HepG2 (cell line): ENCODE data around the gene GLB1L.

ENCODE experiments used
- CTCF ChIP-seq: sonication (generic); formaldehyde crosslinking; IDR thresholded peaks from 2 replicates; pipeline ENCODE4 v1.5.0; 2020; ENCODE audit warnings: mild to moderate bottlenecking, missing genetic modification reagents, moderate library complexity
- ELF1 ChIP-seq: sonication (generic); formaldehyde crosslinking; IDR thresholded peaks from 2 replicates; pipeline ENCODE4 v1.4.0; 2020; ENCODE audit warnings: missing genetic modification reagents
- JUN ChIP-seq: sonication (generic); formaldehyde crosslinking; IDR thresholded peaks from 2 replicates; pipeline ENCODE4 v1.4.0; 2020; ENCODE audit warnings: mild to moderate bottlenecking, missing genetic modification reagents
- WIZ ChIP-seq: sonication (generic); formaldehyde crosslinking; IDR thresholded peaks from 2 replicates; pipeline ENCODE4 v1.5.1; 2020; ENCODE audit warnings: mild to moderate bottlenecking, missing genetic modification reagents
- ZBTB8A ChIP-seq: sonication (generic); formaldehyde crosslinking; IDR thresholded peaks from 2 replicates; pipeline ENCODE4 v1.4.0; 2020; ENCODE audit warnings: mild to moderate bottlenecking, low read depth, missing genetic modification reagents, borderline replicate concordance
- ZNF17 ChIP-seq: sonication (generic); formaldehyde crosslinking; IDR thresholded peaks from 2 replicates; pipeline ENCODE4 v1.5.0; 2020; ENCODE audit warnings: mild to moderate bottlenecking, missing genetic modification reagents
- ZNF670 ChIP-seq: sonication (generic); formaldehyde crosslinking; IDR thresholded peaks from 2 replicates; pipeline ENCODE4 v1.8.0; 2022; ENCODE audit warnings: mild to moderate bottlenecking, missing genetic modification reagents, borderline replicate concordance
- TF ChIP-seq, protein P1 (sequence below): sonication (generic); formaldehyde crosslinking; IDR thresholded peaks from 2 replicates; pipeline ENCODE4 v1.8.1; 2023; ENCODE audit warnings: mild to moderate bottlenecking, moderate library complexity, missing genetic modification reagents
- TF ChIP-seq, protein P2 (sequence below): conservative IDR thresholded peaks from 2 replicates; pipeline ENCODE4 v1.6.1; 2018; ENCODE audit warnings: missing genetic modification reagents
- TF ChIP-seq, protein P3 (sequence below): IDR thresholded peaks from 2 replicates; pipeline ENCODE4 v1.6.1; 2016; ENCODE audit warnings: missing compliant biosample characterization, missing genetic modification reagents, borderline replicate concordance

DNA sequence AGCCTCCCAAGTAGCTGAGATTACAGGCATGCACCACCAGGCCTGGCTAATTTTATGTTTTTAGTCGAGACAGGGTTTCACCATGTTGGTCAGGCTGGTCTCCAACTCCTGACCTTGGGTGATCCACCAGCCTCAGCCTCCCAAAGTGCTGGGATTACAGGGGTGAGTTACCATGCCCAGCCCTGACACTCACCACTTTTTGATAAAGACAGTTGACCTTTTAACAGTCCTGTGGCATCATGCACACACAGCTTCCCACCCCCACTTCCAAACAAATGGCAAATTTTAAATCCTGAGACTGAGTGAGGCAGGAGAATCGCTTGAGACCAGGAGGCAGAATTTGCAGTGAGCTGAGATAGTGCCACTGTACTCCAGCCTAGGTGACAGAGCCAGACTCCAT, 27.8 kb upstream of the GLB1L start:
- no peak for TF ChIP-seq ZNF17 (CRISPR knock-in tag)
- no peak for TF ChIP-seq WIZ (CRISPR knock-in tag)
- TF ChIP-seq, protein P1, sequence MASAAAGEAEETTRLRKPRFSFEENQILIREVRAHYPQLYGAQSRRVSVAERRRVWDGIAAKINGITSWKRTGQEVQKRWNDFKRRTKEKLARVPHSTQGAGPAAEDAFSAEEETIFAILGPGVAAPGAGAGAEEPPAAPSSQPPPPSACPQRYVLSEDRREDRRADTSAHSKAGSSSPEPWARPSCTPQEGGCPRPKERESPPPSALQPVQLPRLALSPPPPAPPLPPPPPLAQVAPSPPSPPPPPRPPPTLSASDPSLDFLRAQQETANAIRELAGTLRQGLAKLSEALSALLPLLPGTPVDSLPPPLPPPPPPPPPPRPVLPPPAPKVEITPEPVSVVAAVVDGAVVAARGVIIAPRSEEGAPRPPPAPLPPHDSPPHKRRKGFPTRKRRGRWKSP (CRISPR knock-in tag) = no peak
- TF ChIP-seq JUN (CRISPR knock-in tag) = no peak
- TF ChIP-seq ELF1 (CRISPR knock-in tag) = no peak
- TF ChIP-seq CTCF (CRISPR knock-in tag) = no peak
- no peak for TF ChIP-seq ZBTB8A
- TF ChIP-seq, protein P2, sequence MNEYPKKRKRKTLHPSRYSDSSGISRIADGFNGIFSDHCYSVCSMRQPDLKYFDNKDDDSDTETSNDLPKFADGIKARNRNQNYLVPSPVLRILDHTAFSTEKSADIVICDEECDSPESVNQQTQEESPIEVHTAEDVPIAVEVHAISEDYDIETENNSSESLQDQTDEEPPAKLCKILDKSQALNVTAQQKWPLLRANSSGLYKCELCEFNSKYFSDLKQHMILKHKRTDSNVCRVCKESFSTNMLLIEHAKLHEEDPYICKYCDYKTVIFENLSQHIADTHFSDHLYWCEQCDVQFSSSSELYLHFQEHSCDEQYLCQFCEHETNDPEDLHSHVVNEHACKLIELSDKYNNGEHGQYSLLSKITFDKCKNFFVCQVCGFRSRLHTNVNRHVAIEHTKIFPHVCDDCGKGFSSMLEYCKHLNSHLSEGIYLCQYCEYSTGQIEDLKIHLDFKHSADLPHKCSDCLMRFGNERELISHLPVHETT (CRISPR knock-in tag) = no peak
- TF ChIP-seq, protein P3, sequence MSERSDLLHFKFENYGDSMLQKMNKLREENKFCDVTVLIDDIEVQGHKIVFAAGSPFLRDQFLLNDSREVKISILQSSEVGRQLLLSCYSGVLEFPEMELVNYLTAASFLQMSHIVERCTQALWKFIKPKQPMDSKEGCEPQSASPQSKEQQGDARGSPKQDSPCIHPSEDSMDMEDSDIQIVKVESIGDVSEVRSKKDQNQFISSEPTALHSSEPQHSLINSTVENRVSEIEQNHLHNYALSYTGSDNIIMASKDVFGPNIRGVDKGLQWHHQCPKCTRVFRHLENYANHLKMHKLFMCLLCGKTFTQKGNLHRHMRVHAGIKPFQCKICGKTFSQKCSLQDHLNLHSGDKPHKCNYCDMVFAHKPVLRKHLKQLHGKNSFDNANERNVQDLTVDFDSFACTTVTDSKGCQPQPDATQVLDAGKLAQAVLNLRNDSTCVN (CRISPR knock-in tag) = no peak
- no peak for TF ChIP-seq ZNF670 (CRISPR knock-in tag)
